GM12878 (cell line): ENCODE results near the gene THRA. TPM values are rescaled to one million over a fixed set of nuclear protein-coding genes. Genes with fewer than 3 reads are reported as not detected.

Source experiments
- ATAC-seq: fragments of 200-7000 bp; cut with Tn5 transposase; 3 replicates; pipeline ENCODE4 v1.9.1; 2020; ENCODE audit warnings: mild to moderate bottlenecking, moderate library complexity
- BruUV-seq: library from RNA; stranded (reverse); fragments of 400-500 nt; replicated peaks from 2 replicates; lab custom pipeline; 2021; lab: Mats Ljungman, UMichigan
- CTCF ChIA-PET: fragments of 300-600 bp; sonication (Branson Sonifier 250); formaldehyde crosslinking; extraction: SDS; loops from one replicate; lab custom pipeline; 2021; ENCODE audit warnings: inconsistent platforms; lab: Yijun Ruan, JAX
- POLR2A ChIA-PET: fragments of 350-600 bp; formaldehyde crosslinking; extraction: SDS; loops from one replicate; lab custom pipeline; 2021; ENCODE audit warnings: inconsistent platforms; lab: Charles Lee
- RAD21 ChIA-PET: fragments of 300-600 bp; sonication (Branson Sonifier 250); formaldehyde crosslinking; loops from one replicate; lab custom pipeline; 2023; ENCODE audit warnings: antibody characterized with exemption; ENCODE audit not compliant: unreplicated experiment; lab: Charles Lee
- SMC1A ChIA-PET: fragments of 300-600 bp; sonication (Branson Sonifier 250); formaldehyde crosslinking; loops from one replicate; lab custom pipeline; 2023; ENCODE audit not compliant: unreplicated experiment, uncharacterized antibody; lab: Charles Lee
- DNase-seq: peaks from one replicate; pipeline ENCODE4 v3.0.0-alpha.2; 2011; ENCODE audit warnings: low read depth, low spot score
- FAIRE-seq: peaks from 3 replicates; lab custom pipeline; 2011; peaks lifted over from hg19 to GRCh38; lab: Jason Lieb, UNC
- H2AFZ ChIP-seq: 2 replicates; pipeline ENCODE4 v1.6.0; 2011; ENCODE audit warnings: low read depth, low read length, control low read depth; ENCODE audit not compliant: control insufficient read depth
- H3K27ac ChIP-seq: 2 replicates; pipeline ENCODE4 v1.5.1; 2011; ENCODE audit warnings: control low read depth; ENCODE audit not compliant: control insufficient read depth, insufficient read depth
- H3K27me3 ChIP-seq, 2 experiments: replicated peaks in 1 of 2; 2 replicates each; pipeline versions ENCODE4 v1.6.0 to v1.6.1; 2011; ENCODE audit warnings: low read length in 1 of 2; ENCODE audit not compliant: control insufficient read depth in 2 of 2, insufficient read depth in 2 of 2
- H3K36me3 ChIP-seq, 2 experiments: 2 replicates each; pipeline ENCODE4 v1.5.1; 2011; ENCODE audit warnings: low read length in 1 of 2; ENCODE audit not compliant: control insufficient read depth in 2 of 2, insufficient read depth in 2 of 2
- H3K4me1 ChIP-seq: 2 replicates; pipeline ENCODE4 v1.6.1; 2011; ENCODE audit warnings: mild to moderate bottlenecking, low read length, moderate library complexity, mixed read lengths; ENCODE audit not compliant: control insufficient read depth, insufficient read depth
- H3K4me2 ChIP-seq: 2 replicates; pipeline ENCODE4 v1.6.0; 2011; ENCODE audit warnings: control low read depth; ENCODE audit not compliant: control insufficient read depth, insufficient read depth
- H3K4me3 ChIP-seq: fragments of 200-600 bp; sonication (generic); 2 replicates; pipeline ENCODE4 v1.5.1; 2016
- H3K79me2 ChIP-seq: 2 replicates; pipeline ENCODE4 v1.6.0; 2011; ENCODE audit warnings: low read length; ENCODE audit not compliant: control insufficient read depth, insufficient read depth
- H3K9ac ChIP-seq: 2 replicates; pipeline ENCODE4 v1.8.0; 2011; ENCODE audit warnings: low read length, control low read depth, mixed read lengths; ENCODE audit not compliant: control insufficient read depth, insufficient read depth
- H3K9me3 ChIP-seq: replicated peaks from 3 replicates; pipeline ENCODE4 v1.5.1; 2011; ENCODE audit warnings: mild to moderate bottlenecking, low read length; ENCODE audit not compliant: control insufficient read depth, insufficient read depth
- H4K20me1 ChIP-seq: 2 replicates; pipeline ENCODE4 v1.6.0; 2011; ENCODE audit not compliant: control insufficient read depth, insufficient read depth
- CREM ChIP-seq: IDR thresholded peaks from 2 replicates; pipeline ENCODE4 v1.6.1; 2014; ENCODE audit warnings: antibody characterized with exemption, low read depth
- ESRRA ChIP-seq: IDR thresholded peaks from 2 replicates; pipeline ENCODE4 v1.6.1; 2012; ENCODE audit warnings: mild to moderate bottlenecking, low read length, improper control_type of control experiment
- ETV6 ChIP-seq, 2 experiments: fragments of 450-650 bp in 1 of 2; IDR thresholded peaks in 1 of 2; conservative IDR thresholded peaks in 1 of 2; 2 replicates each; pipeline ENCODE4 v1.6.1; 2014; ENCODE audit warnings: antibody characterized with exemption in 1 of 2, borderline replicate concordance in 1 of 2, low read depth in 1 of 2, mild to moderate bottlenecking in 1 of 2, moderate library complexity in 1 of 2
- IKZF1 ChIP-seq: fragments of 450-650 bp; conservative IDR thresholded peaks from 2 replicates; pipeline ENCODE4 v1.6.1; 2017; ENCODE audit warnings: antibody characterized with exemption, mild to moderate bottlenecking
- MEF2A ChIP-seq: IDR thresholded peaks from 2 replicates; pipeline ENCODE4 v1.6.1; 2011; ENCODE audit warnings: low read depth, mild to moderate bottlenecking, low read length, moderate library complexity; ENCODE audit not compliant: insufficient read depth
- MEF2B ChIP-seq: fragments of 450-650 bp; IDR thresholded peaks from 2 replicates; pipeline ENCODE4 v1.6.1; 2018; ENCODE audit warnings: mild to moderate bottlenecking, moderate library complexity; ENCODE audit not compliant: partially characterized antibody, poor library complexity, severe bottlenecking
- MYB ChIP-seq: fragments of 150-350 bp; IDR thresholded peaks from 2 replicates; pipeline ENCODE4 v1.6.1; 2014; ENCODE audit warnings: mild to moderate bottlenecking, low read depth, low read length, borderline replicate concordance
- NR2C2 ChIP-seq: IDR thresholded peaks from 2 replicates; pipeline ENCODE4 v1.6.1; 2011; ENCODE audit warnings: borderline replicate concordance, low read depth; ENCODE audit not compliant: control insufficient read depth, insufficient read length
- SMAD5 ChIP-seq: IDR thresholded peaks from 2 replicates; pipeline ENCODE4 v1.6.1; 2016; ENCODE audit warnings: antibody characterized with exemption, low read depth
- SMC3 ChIP-seq: IDR thresholded peaks from 2 replicates; pipeline ENCODE4 v1.6.1; 2011; ENCODE audit warnings: low read length, improper control_type of control experiment, borderline replicate concordance
- YBX1 ChIP-seq: fragments of 450-650 bp; IDR thresholded peaks from 2 replicates; pipeline ENCODE4 v1.6.1; 2016; ENCODE audit warnings: antibody characterized with exemption
- ZNF24 ChIP-seq: fragments of 450-650 bp; IDR thresholded peaks from 2 replicates; pipeline ENCODE4 v1.6.1; 2017; ENCODE audit warnings: antibody characterized with exemption, mild to moderate bottlenecking
- ZZZ3 ChIP-seq: IDR thresholded peaks from 2 replicates; pipeline ENCODE4 v1.6.1; 2011; ENCODE audit warnings: low read depth; ENCODE audit not compliant: control insufficient read depth, insufficient read length
- WGBS: methylation state at CpG from one replicate; pipeline ENCODE4 v1.1.6; 2016; ENCODE audit warnings: low lambda C conversion rate; ENCODE audit not compliant: insufficient replicate concordance, insufficient coverage; ENCODE audit errors: missing lambda C conversion rate; 5-methylcytosine and 5-hydroxymethylcytosine counted together
- in situ Hi-C: fragments of 300-500 bp; cut with MboI; formaldehyde crosslinking; loops from 9 replicates; pipeline ENCODE4 v1.14.3; 2018; ENCODE audit warnings: mixed read lengths
- intact Hi-C: fragments of 100-400 bp; cut with micrococcal nuclease; formaldehyde crosslinking; loops from one replicate; pipeline ENCODE4 v1.14.2; 2022; ENCODE audit not compliant: unreplicated experiment
- polyA plus RNA-seq, 11 experiments: library from polyadenylated mRNA; depleted of rRNA in 4 of 11; unstranded in 6 of 11; stranded (reverse) in 5 of 11; fragments of >200 nt; fragmentation: Nextera tagmentation in 4 of 11; fragmentation: Illumina TruSeq in 1 of 11; extraction: Ambion mirVana in 4 of 11; extraction: Trizol in 1 of 11; gene quantifications; 1 replicate in 1 of 11; 2 replicates in 10 of 11; pipeline versions ENCODE4 v1.2.1 to v1.2.3, GENCODE V29; 2011 to 2016; ENCODE audit warnings: inconsistent platforms in 2 of 11, missing spikeins in 2 of 11, low read depth in 1 of 11
- total RNA-seq, 4 experiments: library from RNA; depleted of rRNA in 3 of 4; stranded (reverse); fragments of >200 nt in 3 of 4; fragmentation: Illumina TruSeq in 1 of 4; extraction: Trizol in 1 of 4; gene quantifications; 2 replicates each; pipeline versions ENCODE4 v1.2.1 to v1.2.3, GENCODE V29; 2013 to 2021
- TF ChIP-seq, protein P1 (sequence below): fragments of 450-650 bp; IDR thresholded peaks from 2 replicates; pipeline ENCODE4 v1.6.1; 2017; ENCODE audit warnings: mild to moderate bottlenecking, moderate library complexity
- TF ChIP-seq, protein P2 (sequence below): IDR thresholded peaks from 2 replicates; pipeline ENCODE4 v1.6.1; 2012; ENCODE audit warnings: low read length, inconsistent platforms

The THRA gene
- total and polyA plus RNA-seq, 10 of the 15 experiments (the other 5 are each of a cell fraction or from before 2014, with no cell fraction given): 0.03 to 2.0 (median 0.64) TPM

DNA sequence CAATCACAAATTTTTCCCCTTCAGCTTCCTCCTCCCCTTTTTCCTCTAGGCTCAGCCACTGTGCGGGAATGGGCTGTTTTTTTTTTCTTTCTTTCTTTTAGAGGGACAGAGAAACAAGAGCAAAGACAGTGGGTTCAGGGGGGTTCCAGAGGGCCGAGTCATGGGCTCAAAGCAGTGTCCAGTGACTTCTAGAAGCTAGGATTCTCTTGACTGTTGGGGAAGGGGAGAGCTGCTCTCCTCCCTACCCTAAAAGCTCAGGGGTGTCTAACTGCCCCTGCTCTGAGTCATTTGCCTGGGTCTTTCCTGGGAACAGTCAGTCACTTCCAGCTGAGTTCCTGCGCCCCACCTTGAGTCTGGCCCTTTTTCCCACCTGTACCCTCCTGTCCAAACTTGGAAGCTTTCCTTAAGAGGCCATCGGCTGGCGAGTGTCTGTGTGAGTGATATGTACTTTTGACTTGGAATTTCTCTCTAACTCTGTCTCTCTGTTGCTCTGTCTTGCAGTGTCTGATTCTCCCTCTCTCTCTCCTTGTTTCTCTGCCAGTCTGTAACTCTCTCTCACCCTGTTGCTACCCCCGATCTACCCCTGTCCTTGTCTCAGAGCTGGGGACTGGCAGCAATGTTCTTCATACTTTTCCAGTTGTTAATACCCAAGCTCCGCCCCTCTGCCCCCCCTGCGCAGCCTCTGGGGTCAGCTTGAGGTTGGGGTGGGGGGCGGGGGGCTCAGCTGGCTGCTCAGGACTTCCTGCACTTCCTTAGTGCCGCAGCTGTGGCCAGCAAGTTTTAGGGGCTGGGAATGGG is 2.4 kb downstream of the THRA start (continued):
- TF ChIP-seq, protein P1, sequence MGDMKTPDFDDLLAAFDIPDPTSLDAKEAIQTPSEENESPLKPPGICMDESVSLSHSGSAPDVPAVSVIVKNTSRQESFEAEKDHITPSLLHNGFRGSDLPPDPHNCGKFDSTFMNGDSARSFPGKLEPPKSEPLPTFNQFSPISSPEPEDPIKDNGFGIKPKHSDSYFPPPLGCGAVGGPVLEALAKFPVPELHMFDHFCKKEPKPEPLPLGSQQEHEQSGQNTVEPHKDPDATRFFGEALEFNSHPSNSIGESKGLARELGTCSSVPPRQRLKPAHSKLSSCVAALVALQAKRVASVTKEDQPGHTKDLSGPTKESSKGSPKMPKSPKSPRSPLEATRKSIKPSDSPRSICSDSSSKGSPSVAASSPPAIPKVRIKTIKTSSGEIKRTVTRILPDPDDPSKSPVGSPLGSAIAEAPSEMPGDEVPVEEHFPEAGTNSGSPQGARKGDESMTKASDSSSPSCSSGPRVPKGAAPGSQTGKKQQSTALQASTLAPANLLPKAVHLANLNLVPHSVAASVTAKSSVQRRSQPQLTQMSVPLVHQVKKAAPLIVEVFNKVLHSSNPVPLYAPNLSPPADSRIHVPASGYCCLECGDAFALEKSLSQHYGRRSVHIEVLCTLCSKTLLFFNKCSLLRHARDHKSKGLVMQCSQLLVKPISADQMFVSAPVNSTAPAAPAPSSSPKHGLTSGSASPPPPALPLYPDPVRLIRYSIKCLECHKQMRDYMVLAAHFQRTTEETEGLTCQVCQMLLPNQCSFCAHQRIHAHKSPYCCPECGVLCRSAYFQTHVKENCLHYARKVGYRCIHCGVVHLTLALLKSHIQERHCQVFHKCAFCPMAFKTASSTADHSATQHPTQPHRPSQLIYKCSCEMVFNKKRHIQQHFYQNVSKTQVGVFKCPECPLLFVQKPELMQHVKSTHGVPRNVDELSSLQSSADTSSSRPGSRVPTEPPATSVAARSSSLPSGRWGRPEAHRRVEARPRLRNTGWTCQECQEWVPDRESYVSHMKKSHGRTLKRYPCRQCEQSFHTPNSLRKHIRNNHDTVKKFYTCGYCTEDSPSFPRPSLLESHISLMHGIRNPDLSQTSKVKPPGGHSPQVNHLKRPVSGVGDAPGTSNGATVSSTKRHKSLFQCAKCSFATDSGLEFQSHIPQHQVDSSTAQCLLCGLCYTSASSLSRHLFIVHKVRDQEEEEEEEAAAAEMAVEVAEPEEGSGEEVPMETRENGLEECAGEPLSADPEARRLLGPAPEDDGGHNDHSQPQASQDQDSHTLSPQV: no peak

DNA sequence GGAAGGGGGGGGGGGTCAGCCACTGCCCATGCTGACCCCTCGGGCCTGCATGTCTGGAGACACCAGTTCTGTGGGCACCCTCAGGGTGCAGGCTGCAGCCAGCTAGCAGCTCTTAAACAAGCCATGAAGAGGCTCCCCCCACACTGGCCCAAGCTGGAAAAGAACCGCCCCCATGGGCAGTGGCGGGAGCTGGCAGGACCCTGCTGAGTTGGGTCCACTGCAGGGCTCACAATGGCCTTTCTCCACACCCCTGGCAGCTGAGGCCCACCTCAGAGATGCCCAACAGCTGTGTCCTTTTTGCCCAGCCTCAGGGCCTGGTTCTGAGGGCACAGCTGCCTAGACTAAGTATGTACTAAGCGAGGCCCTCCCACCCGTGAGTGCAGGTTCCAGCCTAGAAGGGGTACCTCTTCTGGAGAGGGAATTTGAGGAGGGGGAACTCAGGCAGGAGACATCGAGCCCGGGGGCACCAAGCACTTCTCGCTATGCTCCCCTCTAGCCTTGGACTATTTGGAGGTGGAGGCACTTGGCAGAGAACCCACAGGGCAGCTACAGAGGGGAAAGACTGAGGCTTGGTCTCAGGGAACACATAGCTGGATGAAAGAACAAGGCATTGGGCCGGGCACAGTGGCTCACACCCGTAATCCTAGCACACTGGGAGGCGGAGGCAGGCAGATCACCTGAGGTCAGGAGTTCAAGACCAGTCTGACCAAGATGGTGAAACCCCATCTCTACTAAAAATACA is 3.2 kb downstream of the THRA start:
- Histone ChIP-seq H3K9me3 (no peaks in the 10 kb centered on the region), H3K9ac (no peak overlapping the region), H3K4me1 (peaks cover 30% of the 10 kb centered on the region), H3K4me2 (no peak overlapping the region), H2AFZ (no peak overlapping the region), H3K79me2 (no peaks in the 10 kb centered on the region), H3K4me3 (no peak overlapping the region), H4K20me1 (no peaks in the 10 kb centered on the region), H3K27ac (no peak overlapping the region), H3K36me3 (no peaks in the 10 kb centered on the region), H3K27me3 (peaks cover 10 to 11% of the 10 kb centered on the region in 2 experiments; a peak in 3 of 4 replicates)
- TF ChIP-seq IKZF1 (no peak), ESRRA (no peak), NR2C2 (no peak), MEF2B (no peak), ETV6 (conservative IDR thresholded peaks at IDR 0.05 in 1 of 2, IDR thresholded peaks at IDR 0.05 in 1 of 2; ENCODE audit: borderline replicate concordance in 1 of 2, low read depth in 1 of 2) (no peak), SMAD5 (no peak), ZNF24 (no peak), SMC3 (no peak), CREM (no peak), MYB (no peak), YBX1 (no peak), MEF2A (no peak), ZZZ3 (no peak)
- TF ChIP-seq, protein P2, sequence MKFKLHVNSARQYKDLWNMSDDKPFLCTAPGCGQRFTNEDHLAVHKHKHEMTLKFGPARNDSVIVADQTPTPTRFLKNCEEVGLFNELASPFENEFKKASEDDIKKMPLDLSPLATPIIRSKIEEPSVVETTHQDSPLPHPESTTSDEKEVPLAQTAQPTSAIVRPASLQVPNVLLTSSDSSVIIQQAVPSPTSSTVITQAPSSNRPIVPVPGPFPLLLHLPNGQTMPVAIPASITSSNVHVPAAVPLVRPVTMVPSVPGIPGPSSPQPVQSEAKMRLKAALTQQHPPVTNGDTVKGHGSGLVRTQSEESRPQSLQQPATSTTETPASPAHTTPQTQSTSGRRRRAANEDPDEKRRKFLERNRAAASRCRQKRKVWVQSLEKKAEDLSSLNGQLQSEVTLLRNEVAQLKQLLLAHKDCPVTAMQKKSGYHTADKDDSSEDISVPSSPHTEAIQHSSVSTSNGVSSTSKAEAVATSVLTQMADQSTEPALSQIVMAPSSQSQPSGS: no peak
- ChIA-PET SMC1A (interaction anchor here (0.9 to 4.4 kb wide), 8 partner anchors 9 to 442 kb away, joined by 3 to 22 read pairs (median 4); partner anchors contain the start of gene MED24), RAD21 (interaction anchor here (0.7 to 5.1 kb wide), 4 partner anchors 9 to 102 kb away, joined by 3 to 42 read pairs (median 16); no protein-coding TSS in a partner anchor), POLR2A (interaction anchor here (0.6 to 3.4 kb wide), 7 partner anchors 10 to 789 kb away, joined by 3 to 14 read pairs (median 3); partner anchors contain the start of genes MED24 and NR1D1), CTCF (interaction anchor here (0.6 to 15.2 kb wide), 8 partner anchors 9 to 126 kb away, joined by 3 to 142 read pairs (median 6); partner anchors contain the start of gene MED24)
- DNase-seq (no peak), FAIRE-seq (no peak), ATAC-seq (no peak)
- WGBS: 46% methylated on average over 11 of the region's 11 CpGs
- no TSS peak for BruUV-seq
- intact Hi-C loops: loop anchor here (10.0 kb wide), 1 partner anchor 99 kb away; no protein-coding TSS in a partner anchor
- in situ Hi-C loops: no loop called here
